Activated T-helper 9 cell treated with anti-CD3 and anti-CD28 coated beads, Interleukin-2, amount 50 U/mL, for 16 hours (primary cell): ENCODE data around the gene FOXN3.

Experiments used
- DNase-seq: peaks from one replicate; pipeline ENCODE4 v3.0.0-alpha.2; 2020; ENCODE audit warnings: low read depth

Gene FOXN3

DNA sequence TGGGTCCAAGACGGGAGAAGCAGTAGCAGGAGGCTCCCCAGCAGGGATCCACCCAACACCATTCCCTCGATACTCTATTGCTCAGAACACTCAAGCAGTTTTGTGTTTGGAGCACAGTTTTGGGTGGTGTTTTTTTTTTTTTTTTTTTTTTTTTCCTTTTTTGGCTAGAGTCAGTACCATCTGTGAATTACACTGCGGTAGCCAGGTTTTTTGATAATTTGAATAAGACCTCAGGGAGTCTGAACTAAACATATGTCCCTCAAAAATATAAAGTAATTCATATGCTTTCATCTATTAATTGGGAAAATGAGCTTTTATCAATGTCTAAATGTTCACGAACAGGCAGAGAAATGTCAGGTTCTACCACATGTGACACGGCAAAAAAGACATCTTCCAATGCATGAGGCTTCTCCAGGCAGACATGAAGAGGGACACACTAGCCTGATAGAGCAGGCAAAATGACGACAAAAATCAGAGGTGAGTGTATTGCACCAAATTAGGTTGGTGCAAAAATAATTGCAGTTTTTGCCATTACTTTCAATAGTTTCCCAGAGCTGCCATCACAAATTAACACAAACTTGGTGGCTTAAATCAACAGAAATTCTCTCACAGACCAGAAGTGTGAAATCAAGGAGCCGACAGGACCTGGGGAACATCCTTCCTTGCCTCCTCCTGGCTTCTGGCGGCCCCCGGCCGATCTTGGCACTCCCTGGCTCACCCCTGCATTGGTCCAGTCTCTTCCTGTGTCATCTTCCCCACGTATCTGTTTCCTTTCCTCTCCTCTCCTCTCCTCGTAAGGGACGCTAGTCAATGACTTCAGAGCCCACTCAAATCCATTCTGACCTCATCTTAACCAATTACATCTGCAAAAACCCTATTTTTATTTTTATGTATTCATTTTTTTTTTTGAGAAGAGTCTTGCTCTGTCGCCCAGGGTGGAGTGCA is 33.9 kb downstream of the FOXN3 start:
- DNase-seq = no peak

DNA sequence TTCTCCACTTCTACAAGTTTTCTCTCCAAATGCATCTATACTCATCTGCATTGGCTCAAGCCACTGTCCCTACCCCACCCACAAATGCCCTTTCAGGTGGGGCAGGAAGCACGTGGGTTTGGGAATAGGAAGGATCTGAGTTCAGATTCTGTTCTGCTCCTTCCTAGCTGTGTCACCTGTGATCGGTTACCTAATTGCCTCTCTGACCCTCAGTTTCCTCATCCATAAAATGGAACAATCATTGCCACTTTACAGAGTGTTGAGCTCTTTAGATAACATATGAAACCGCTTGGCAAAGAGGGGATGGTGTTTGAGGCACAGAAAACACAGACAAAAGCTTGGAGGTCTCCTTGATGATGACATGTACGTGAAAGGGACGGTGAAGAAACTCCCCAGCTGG is 34.5 kb downstream of the FOXN3 start:
- no peak for DNase-seq

DNA sequence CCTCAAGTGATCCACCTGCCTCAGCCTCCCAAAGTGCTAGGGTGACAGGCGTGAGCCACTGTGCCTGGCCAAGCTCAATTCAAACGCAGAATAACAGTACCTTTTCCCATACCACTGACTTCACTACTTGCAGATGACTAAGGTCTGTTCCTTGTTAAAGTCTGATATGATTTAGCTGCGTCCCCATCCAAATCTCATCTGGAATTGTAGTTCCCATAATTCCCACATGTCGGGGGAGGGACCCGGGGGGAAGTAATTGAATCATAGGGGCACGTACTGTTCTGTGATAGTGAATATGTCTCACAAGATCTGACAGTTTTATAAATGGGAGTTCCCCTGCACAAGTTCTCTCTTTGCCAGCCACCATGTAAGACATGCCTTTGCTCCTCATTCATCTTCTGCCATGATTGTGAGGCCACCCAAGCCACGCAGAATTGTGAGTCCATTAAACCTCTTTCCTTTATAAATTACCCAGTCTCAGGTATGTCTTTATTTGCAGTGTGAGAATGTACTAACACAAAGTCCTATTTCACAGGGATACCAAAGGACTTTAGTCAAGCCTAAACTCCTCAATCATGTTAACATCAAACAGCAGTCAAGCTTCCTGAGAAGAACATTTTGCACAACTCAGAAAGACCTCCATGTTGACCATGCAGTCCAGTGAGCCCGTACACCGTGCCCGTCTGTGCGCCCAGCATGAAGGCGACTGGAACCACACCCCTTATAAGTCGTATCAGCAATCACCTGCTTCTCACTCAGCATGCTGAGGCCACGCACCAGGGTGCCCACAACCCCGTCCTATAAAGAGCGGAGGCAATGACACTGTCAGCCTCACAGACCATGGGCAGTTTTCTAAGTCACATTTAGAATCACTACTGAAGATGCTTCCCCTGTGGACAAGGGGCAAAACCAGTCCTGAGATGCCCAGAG is 36.9 kb downstream of the FOXN3 start:
- no peak for DNase-seq

DNA sequence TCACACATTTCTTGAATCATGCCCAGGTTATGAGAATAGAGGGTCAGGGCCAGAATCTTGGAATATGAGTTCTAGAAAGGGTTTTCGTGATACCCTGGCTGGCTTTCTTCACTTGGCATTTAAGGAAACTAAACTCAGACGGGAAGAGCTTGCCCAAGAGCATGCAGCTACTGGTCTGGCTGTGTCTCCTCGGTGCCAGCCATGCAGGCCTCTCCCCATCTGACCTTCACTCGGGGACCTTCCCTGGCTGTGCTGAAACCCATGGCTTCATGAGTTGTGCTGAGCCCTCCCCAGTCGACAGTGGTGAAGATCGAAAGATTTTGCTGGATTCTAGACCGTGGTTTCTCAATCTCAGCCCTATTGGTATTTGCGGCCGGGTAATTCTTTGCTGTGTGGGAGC is 38.0 kb downstream of the FOXN3 start:
- no peak for DNase-seq

DNA sequence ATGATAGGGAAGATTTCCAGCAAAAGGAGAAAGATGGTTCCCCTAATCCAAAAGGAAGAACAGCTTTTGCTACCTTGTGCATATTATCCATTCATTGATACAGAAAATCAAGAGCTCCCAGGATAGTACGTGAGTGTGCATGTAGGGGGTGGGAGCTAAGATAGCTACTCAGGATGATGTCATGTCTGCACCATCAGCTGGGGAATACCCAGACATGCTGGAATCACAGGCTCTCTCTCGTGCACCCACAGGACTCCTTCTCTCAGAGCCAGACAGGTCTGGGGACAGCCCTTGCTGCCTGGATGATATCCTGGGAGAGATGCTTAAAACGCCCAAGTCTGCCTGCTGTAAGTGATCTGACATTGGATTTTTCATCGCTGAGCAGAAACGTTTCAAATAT is 38.9 kb downstream of the FOXN3 start:
- no peak for DNase-seq

DNA sequence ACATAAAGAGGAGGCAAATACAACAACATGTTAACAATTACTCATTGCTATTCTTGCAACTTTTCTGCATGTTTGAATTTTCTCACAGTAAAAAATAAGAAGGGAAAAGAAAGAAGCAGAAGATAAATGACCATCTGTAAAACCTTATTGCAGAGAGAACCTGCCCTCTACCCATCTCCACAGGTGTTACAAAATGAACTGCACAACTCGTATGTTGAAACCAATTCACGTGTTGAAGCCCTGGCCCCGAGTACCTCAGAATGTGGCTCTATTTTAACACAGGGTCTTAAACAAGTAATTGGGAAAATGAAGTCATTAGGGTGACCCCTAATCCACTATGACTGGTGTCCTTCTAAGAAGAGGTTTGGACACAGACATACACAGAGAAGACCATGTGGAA is 39.5 kb downstream of the FOXN3 start:
- DNase-seq = no peak

DNA sequence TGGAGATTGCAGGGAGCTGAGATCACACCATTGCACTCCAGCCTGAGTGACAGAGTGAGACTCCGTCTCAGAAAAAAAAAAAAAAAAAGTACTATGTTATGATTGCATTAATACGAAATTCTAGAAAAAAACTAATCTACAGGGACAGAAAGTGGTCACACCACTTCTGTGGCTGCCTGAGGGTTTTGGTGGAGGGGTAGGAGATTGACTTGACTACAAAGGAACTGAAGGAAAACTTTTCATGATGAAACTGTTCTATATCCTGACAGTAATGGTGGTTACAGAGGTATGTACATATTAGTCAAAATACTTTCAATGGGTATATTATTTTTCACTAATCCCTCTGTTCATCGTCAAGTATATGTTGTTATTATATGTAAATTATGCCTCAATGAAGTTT is 42.1 kb downstream of the FOXN3 start:
- no peak for DNase-seq

DNA sequence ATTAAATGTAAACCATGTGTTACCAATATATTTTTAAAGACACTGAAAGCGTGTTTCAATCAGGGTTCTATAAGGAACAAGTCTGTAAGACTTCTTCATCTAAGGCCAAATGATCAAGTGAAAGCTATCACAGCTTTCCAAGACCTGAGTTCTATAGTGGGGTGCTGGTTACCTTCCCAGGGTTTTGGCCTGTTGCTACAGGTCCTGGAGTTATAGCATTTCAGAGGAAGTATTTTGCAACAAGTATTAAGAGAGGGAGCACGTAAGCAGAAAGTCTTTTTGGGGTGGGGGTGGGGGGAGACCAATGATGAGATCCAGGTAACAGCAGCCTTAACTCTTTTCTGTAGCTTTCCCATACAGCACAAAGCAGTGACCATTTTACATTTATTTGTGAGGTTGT is 43.8 kb downstream of the FOXN3 start:
- no peak for DNase-seq

DNA sequence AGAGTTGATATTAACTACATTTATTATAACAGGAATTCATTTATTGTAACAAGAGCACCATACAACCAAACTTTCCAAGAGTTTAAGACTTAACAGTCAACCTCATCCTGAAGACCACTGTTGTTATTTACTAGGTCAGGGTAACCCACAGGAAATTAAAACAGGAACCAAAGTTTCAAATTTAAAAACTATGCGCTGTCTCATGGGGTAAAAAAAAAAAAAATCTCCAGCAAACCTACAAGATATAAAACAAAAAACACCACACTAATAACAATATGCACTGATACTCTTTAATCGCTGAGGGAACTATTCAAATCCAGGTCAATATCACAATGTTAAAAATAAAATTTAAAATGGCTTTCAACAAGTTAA is 44.5 kb downstream of the FOXN3 start:
- DNase-seq = no peak

DNA sequence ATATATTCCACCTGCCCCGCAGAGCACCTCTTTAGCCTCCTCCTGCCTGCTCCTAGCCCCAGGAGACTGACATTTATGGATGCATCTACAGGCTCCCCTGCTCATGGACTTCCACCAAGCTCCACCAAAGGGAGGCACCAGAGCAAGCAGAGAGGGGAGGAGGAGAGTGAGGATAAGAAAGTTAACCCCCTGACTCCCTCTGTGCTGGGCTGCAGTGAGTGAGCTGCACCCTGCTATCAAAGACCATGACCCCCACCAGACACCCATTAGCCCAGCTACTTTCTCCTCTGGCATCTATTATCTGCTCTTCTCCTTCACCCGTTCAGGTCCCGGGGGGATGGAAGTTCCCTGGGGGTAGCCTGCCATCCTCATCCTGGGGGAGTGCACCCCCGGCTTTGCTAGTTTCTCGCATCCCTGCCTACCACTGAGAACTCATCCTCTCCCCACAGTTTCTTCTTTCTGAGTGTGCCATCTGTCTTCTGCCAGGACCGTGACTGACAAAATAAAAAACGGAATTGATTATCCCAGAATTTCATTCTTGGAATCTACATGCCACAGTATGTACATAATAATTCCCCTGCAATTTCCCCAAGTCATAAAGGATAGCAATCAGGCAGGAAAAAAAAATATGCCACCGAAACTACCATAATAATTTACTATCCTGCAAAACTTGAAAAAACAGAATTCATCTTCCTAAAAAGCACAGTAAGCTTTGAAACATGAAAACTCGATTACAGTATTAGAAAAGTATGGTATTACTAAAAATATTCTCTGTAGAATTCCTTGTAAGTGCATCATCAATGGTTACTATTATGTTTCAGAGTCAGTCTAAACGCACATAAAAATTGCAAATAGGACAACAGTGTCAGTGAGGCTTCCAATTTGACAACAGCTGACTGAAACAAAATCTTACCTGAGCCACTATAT is 45.2 kb downstream of the FOXN3 start:
- no peak for DNase-seq

DNA sequence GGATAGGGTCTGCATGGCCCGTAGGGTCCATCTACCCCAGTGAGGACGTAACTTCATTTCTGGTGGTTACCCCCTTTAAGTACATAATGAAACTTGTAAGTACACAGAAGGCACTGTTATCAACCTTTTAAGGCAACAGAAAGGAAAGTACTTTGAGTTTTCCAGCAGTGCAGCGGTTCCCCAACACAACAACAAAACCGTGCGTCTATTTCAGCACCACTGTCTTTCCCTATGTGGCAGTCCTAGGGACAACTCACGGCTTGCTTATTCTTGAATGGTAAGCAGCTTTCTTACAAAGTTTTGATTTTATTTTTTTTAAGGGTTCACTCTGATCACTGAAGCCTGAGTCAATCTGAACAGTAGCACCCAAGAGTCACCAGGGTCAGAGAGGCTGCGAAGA is 46.3 kb downstream of the FOXN3 start:
- DNase-seq = no peak

DNA sequence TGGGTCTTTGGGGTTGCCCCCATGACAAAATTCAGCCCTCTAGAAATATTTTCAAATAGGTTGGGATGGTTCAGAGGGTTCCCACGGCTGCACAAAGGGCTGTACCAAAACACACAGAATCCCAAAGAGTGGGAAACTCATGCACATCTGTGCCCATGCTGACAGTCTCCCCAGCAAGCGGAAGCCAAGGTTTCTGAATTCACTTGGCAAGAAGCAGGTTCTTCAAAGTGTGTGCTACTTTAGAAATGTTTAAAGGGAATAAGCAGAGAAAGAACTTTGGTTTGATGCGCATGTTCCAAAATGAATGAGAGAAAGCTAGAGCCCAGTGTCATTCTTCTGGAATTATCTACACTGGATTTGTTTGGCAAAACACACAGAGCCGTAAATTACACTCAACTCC is 46.7 kb downstream of the FOXN3 start:
- DNase-seq = no peak

DNA sequence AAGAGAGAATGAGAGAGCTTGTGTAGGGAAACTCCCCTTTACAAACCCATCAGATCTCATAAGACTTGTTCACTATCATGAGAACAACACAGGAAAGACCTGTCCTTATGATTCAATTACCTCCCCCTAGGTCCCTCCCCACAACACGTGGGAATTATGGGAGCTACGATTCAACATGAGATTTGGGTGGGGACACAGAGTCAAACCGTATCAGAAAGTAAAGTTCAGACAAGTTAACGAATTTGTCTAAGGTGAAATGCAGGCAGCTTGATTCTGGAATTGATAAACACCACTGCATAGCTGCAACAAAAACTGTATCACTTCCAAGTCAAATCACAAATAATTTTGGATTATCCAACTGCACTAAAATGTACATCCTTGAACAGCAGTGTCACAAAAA is 47.4 kb downstream of the FOXN3 start:
- DNase-seq = no peak

DNA sequence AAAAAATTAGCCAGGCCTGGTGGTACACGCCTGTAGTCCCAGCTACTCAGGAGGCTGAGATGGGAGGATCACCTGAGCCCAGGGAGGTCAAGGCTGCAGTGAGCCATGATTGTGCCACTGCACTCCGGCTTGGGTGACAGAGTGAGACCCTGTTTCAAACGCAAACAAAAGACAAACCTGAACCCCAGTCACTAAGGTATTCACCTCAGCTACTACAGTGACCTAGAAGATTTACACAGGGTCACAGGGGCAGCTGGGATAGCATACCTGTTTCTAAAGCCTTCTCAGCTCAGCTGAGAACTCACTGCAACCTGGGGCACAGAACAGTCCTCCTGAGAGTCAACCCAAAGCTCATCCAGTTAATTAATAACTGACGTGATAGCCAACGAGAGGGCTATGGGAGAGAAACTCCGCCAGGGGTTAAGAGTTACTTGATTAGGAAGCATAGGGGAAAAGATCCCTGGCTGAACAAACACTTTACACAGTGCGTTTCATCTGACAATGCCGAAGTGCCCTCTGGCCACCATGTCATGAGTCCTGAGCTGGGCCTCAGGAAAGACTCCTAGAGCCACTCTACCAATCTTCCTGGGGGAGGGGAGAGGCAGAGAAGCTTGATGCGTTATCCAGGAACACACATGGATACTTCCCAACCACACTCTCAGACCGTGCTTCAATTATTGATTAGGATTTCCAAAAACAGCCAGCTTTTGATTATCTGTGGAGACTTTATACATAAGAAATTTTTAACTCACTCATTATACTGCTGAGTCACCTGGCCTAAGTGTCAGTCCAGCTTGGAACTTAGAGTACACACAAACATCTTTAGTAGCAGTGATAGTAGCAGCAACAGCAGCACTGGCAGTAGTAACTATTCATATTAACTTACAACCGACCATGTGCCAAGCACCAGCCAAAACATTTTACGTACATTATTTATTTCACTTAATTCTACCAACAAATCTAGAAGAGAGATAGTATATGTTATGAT is 48.2 kb downstream of the FOXN3 start:
- DNase-seq = no peak

DNA sequence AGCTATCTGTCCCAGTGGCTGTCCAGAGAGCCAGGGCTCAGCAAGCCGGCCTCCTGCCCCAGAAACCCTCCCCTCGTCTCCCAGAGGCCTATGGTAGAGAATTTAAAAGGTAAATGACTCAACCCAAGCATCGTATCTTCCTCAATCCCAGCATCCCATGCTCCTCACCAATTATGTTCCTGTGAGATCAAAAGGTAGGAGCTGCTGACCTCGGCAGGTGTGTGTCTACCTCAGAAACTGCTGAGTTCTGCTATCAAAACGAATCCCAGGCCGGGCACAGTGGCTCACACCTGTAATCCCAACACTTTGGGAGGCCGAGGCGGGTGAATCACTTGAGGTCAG is 49.3 kb downstream of the FOXN3 start:
- no peak for DNase-seq

DNA sequence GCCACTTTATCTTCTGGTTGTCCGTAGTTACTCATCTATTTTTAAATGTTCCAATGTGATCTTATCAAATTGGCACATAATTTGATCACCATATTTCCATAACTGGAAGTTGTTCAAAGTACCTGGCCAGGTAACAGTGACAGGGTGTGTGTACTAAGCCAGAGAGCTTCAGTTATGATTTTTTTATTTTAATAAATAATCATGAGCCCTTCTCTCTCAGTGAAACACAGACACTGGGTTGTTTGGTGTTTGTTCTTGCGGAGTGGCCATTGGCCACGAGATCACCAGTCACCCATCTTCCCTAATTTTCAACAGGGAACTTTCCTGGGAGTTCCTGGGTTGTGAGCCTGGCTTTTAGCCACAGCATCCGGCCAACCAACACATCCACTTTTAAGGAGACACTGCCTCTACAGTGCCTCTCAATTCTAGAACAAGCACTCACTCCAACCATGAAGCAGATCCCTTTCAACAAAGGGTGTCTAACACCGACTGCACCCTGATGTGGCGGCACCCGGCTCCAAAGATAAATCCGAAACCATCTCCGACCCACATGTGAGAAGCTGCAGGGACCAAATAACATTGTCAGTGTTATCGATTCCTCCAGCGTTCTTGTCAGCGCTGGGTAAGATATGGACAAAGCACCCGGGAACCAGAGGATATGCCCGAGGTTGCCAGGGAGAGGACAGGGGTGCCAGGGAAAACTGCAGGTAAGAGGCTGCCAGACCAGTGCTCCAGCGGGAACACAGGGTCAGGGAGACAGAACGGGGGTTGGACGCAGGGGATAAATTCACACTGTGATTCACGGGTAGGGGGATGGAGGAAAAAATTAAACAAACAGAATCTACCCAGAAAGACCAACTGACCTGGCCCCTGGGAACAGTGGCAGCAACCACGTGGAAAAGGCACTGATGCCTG is 49.9 kb downstream of the FOXN3 start:
- DNase-seq = no peak

DNA sequence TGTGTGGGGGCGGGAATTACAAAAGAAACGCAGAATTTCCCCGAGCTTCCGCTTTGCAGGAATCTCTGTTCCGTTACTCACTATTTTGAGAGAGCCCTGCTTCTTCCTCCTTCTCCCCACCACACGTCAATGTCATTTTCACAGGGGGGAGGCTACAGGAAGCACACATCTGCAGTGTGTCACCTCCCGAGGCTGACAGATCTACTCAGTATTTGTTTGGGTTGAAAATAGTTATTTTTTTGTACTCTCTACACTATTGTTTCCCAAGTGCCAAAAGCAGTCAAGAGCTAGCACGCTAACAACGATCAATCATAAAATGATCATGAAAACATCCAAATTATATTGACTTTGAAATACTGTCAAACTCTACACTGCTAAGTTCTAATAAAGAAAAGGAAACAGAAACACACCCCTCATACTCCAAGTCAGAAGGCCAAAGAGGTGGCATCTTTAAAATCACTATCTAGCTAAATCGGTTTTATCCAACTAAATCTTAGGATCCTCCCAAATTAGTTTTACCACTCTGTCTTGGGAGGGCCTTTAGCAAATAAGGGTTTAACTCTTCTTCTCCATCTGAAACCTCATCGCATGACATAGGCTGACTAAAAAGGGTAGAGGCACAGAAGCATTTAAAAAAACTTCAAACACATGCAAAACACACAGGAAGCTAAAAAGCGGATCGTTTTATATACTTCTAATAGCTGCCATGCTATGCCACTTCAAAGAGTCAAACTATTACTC is 51.8 kb downstream of the FOXN3 start:
- DNase-seq = peak; percentile 39

DNA sequence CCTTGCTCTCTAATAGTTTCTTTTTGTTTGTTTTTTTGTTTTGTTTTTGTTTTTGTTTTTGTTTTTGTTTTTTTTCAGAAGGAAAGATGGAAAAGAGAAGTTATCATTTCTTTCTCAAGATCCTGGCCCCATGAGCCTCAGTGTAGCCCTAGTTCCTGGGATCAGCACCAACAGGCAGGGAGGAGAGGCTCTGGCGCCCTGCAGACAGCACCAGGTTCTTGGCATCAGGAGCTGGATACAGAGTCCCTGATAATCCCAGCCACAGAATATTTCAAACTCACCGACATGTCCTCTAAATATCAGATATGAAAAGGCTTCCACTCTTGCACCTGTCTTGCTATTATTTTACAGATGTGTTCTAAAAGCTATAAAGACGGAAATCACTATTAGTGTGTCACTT is 52.7 kb downstream of the FOXN3 start:
- no peak for DNase-seq

DNA sequence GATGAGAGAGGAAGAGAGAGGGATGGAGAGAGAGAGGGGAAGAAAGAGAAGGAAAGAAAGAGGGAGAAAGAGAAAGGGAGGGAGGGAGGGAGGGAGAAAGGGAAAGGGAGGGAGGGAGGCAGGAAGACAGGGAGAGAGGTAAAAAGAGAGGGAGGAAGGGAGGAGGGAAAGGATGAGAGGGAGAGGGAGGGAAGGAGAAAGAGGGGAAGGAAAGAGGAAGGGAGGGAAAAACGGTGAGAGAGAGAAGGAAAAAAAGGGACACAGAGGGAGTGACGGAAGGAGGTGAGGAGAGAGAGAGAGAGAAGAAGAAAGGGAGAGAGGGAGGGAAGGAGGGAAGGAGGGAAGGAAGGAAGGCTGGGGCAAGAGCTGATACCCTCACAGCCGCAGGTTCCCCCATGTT is 56.8 kb downstream of the FOXN3 start:
- no peak for DNase-seq
